ENCODE results near the gene OTOA.

GRCh38 chr16:21719283-21719682, 55.5 kb downstream of the OTOA start:
- TF ChIP-seq CTCF (IDR thresholded peaks at IDR 0.05) (no peak), POLR2AphosphoS5 (IDR thresholded peaks at IDR 0.05) (no peak)
